Neural progenitor cell (in vitro differentiated cells): ENCODE results near the gene ZNF292. TPM values are rescaled to one million over a fixed set of nuclear protein-coding genes. Genes with fewer than 3 reads are reported as not detected.

Experiments used
- DNase-seq: peaks from one replicate; pipeline ENCODE4 v3.0.0-alpha.2; 2016; ENCODE audit warnings: low spot score
- H2AFZ ChIP-seq: fragments of 200-600 bp; sonication (generic); replicated peaks from 2 replicates; pipeline ENCODE4 v1.6.1; 2016; ENCODE audit warnings: antibody characterized with exemption
- H3F3A ChIP-seq: fragments of 200-600 bp; sonication (generic); 2 replicates; pipeline ENCODE4 v1.6.1; 2016; ENCODE audit warnings: antibody characterized with exemption, low read depth
- H3K27ac ChIP-seq: fragments of 200-600 bp; sonication (generic); 2 replicates; pipeline ENCODE4 v1.5.1; 2016; ENCODE audit warnings: mild to moderate bottlenecking
- H3K27me3 ChIP-seq: fragments of 200-600 bp; sonication (generic); 2 replicates; pipeline ENCODE4 v1.6.1; 2016; ENCODE audit warnings: mild to moderate bottlenecking, moderate library complexity
- H3K36me3 ChIP-seq: fragments of 200-600 bp; sonication (generic); 2 replicates; pipeline ENCODE4 v1.5.1; 2016
- H3K4me1 ChIP-seq: fragments of 200-600 bp; sonication (generic); 2 replicates; pipeline ENCODE4 v1.6.1; 2016; ENCODE audit warnings: mixed run types
- H3K4me2 ChIP-seq: fragments of 200-600 bp; sonication (generic); 2 replicates; pipeline ENCODE4 v1.6.1; 2016
- H3K4me3 ChIP-seq: fragments of 200-600 bp; sonication (generic); 2 replicates; pipeline ENCODE4 v1.5.1; 2016
- H3K79me2 ChIP-seq: fragments of 200-600 bp; sonication (generic); 2 replicates; pipeline ENCODE4 v1.6.1; 2016; ENCODE audit warnings: low read depth
- H3K9ac ChIP-seq: fragments of 200-600 bp; sonication (generic); 2 replicates; pipeline ENCODE4 v1.6.1; 2016
- H3K9me3 ChIP-seq: fragments of 200-600 bp; sonication (generic); 2 replicates; pipeline ENCODE4 v1.5.1; 2016; ENCODE audit warnings: low read depth
- H4K20me1 ChIP-seq: fragments of 200-600 bp; sonication (generic); 2 replicates; pipeline ENCODE4 v1.6.1; 2016; ENCODE audit warnings: low read depth
- H3K27ac Mint-ChIP-seq: 3 replicates; pipeline ENCODE4 v1.8.0; 2021; ENCODE audit warnings: mixed read lengths
- H3K27me3 Mint-ChIP-seq: 2 replicates; pipeline ENCODE4 v1.8.0; 2022; ENCODE audit warnings: low read depth, mild to moderate bottlenecking, inconsistent platforms, moderate library complexity, mixed read lengths; ENCODE audit not compliant: insufficient read depth
- H3K36me3 Mint-ChIP-seq: 3 replicates; pipeline ENCODE4 v1.8.0; 2021; ENCODE audit warnings: mixed read lengths
- H3K4me1 Mint-ChIP-seq: 3 replicates; pipeline ENCODE4 v1.8.0; 2021; ENCODE audit warnings: mixed read lengths
- H3K4me3 Mint-ChIP-seq: 3 replicates; pipeline ENCODE4 v1.8.0; 2021; ENCODE audit warnings: mild to moderate bottlenecking, moderate library complexity, mixed read lengths
- H3K9me3 Mint-ChIP-seq: 3 replicates; pipeline ENCODE4 v1.8.0; 2020; ENCODE audit warnings: mixed read lengths
- EZH2 ChIP-seq: fragments of 200-600 bp; sonication (generic); IDR thresholded peaks from 2 replicates; pipeline ENCODE4 v1.6.1; 2017; ENCODE audit warnings: antibody characterized with exemption, mild to moderate bottlenecking, moderate library complexity
- EZH2phosphoT487 ChIP-seq: fragments of 200-600 bp; sonication (generic); IDR thresholded peaks from 2 replicates; pipeline ENCODE4 v1.6.1; 2017; ENCODE audit warnings: antibody characterized with exemption
- total RNA-seq: library from RNA; depleted of rRNA; stranded (reverse); fragments of >200 nt; gene quantifications from 2 replicates; pipeline ENCODE4 v1.2.3, GENCODE V29; 2015; ENCODE audit warnings: low replicate concordance
- TF ChIP-seq, protein P1 (sequence below): fragments of 200-600 bp; sonication (generic); IDR thresholded peaks from 2 replicates; pipeline ENCODE4 v1.5.1; 2017; ENCODE audit warnings: antibody characterized with exemption, mild to moderate bottlenecking

ZNF292 gene
- total RNA-seq, 1 donor from 2014 or later, result 66.8 TPM

- H3K27ac Mint-ChIP-seq, result no peak overlapping the region
- Histone ChIP-seq H4K20me1 (no peaks in the 10 kb centered on the region), H3F3A (no peaks in the 10 kb centered on the region), H3K79me2 (no peaks in the 10 kb centered on the region), H3K4me1 (no peaks in the 10 kb centered on the region), H2AFZ (peak overlapping the region; percentile 14), H3K36me3 (no peaks in the 10 kb centered on the region), H3K27ac (no peak overlapping the region), H3K4me3 (no peak overlapping the region), H3K9me3 (no peaks in the 10 kb centered on the region), H3K9ac (no peak overlapping the region), H3K4me2 (no peak overlapping the region), H3K27me3 (no peaks in the 10 kb centered on the region)
- no peak for DNase-seq
- H3K9me3 Mint-ChIP-seq, result no peaks in the 10 kb centered on the region
- no peaks in the 10 kb centered on the region for H3K4me1 Mint-ChIP-seq
- TF ChIP-seq, protein P1, sequence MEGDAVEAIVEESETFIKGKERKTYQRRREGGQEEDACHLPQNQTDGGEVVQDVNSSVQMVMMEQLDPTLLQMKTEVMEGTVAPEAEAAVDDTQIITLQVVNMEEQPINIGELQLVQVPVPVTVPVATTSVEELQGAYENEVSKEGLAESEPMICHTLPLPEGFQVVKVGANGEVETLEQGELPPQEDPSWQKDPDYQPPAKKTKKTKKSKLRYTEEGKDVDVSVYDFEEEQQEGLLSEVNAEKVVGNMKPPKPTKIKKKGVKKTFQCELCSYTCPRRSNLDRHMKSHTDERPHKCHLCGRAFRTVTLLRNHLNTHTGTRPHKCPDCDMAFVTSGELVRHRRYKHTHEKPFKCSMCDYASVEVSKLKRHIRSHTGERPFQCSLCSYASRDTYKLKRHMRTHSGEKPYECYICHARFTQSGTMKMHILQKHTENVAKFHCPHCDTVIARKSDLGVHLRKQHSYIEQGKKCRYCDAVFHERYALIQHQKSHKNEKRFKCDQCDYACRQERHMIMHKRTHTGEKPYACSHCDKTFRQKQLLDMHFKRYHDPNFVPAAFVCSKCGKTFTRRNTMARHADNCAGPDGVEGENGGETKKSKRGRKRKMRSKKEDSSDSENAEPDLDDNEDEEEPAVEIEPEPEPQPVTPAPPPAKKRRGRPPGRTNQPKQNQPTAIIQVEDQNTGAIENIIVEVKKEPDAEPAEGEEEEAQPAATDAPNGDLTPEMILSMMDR, result no peak
- no peak for TF ChIP-seq EZH2phosphoT487
- no peak for TF ChIP-seq EZH2
- H3K36me3 Mint-ChIP-seq, result no peaks in the 10 kb centered on the region
- no peak overlapping the region for H3K4me3 Mint-ChIP-seq
- peaks cover 3% of the 10 kb centered on the region for H3K27me3 Mint-ChIP-seq
Measured at GRCh38 chr6:87115402-87116135, 39.8 kb upstream of the ZNF292 start.

GRCh38 chr6:87116922-87117321 lies 38.4 kb upstream of the ZNF292 start:
- Histone ChIP-seq H3K9me3 (no peaks in the 10 kb centered on the region), H3K79me2 (no peaks in the 10 kb centered on the region), H3K27me3 (no peaks in the 10 kb centered on the region), H4K20me1 (no peaks in the 10 kb centered on the region), H3K36me3 (no peaks in the 10 kb centered on the region), H2AFZ (no peak overlapping the region), H3F3A (no peaks in the 10 kb centered on the region), H3K4me3 (no peak overlapping the region), H3K4me2 (no peak overlapping the region), H3K9ac (no peak overlapping the region), H3K4me1 (no peaks in the 10 kb centered on the region), H3K27ac (no peak overlapping the region)
- no peak overlapping the region for H3K4me3 Mint-ChIP-seq
- no peak overlapping the region for H3K27ac Mint-ChIP-seq
- H3K9me3 Mint-ChIP-seq, result no peaks in the 10 kb centered on the region
- H3K4me1 Mint-ChIP-seq, result no peaks in the 10 kb centered on the region
- DNase-seq, result no peak
- TF ChIP-seq EZH2 (no peak), EZH2phosphoT487 (no peak)
- TF ChIP-seq, protein P1, result no peak
- H3K36me3 Mint-ChIP-seq, result no peaks in the 10 kb centered on the region
- peaks cover 3% of the 10 kb centered on the region for H3K27me3 Mint-ChIP-seq

DNA sequence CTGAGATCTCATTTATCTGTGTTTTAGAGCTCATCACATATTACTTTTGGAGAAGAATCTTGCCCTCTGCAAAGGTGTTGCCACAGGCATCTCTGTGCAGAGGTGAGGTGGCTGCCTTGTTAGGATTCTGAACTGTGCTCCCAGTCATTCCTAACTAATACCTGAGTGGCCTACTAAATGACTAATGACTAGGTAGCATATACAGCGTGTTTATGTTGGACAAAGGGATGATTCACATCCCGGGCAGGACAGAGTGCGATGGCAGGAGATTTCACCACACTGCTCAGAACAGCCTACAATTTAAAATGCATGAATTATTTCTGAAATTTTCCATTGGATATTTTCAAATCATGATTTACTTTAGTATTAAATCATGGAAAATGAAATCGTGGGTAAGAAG lies 37.3 kb upstream of the ZNF292 start:
- peaks cover 3% of the 10 kb centered on the region for H3K27me3 Mint-ChIP-seq
- no peaks in the 10 kb centered on the region for H3K36me3 ChIP-seq
- H3K9me3 Mint-ChIP-seq, result peaks cover 4% of the 10 kb centered on the region
- no peaks in the 10 kb centered on the region for H3K4me1 Mint-ChIP-seq
- H3K27ac Mint-ChIP-seq, result no peak overlapping the region
- H3K36me3 Mint-ChIP-seq, result peaks cover 1% of the 10 kb centered on the region
- no peak overlapping the region for H3K4me3 ChIP-seq
- no peak for DNase-seq
- no peak overlapping the region for H3K9ac ChIP-seq
- H4K20me1 ChIP-seq, result no peaks in the 10 kb centered on the region
- H3K79me2 ChIP-seq, result no peaks in the 10 kb centered on the region
- no peaks in the 10 kb centered on the region for H3K4me1 ChIP-seq
- no peaks in the 10 kb centered on the region for H3K27me3 ChIP-seq
- H3K27ac ChIP-seq, result no peak overlapping the region
- no peaks in the 10 kb centered on the region for H3F3A ChIP-seq
- H3K9me3 ChIP-seq, result no peaks in the 10 kb centered on the region
- no peak overlapping the region for H3K4me3 Mint-ChIP-seq
- no peak overlapping the region for H3K4me2 ChIP-seq
- TF ChIP-seq, protein P1, result no peak
- TF ChIP-seq EZH2, result no peak
- TF ChIP-seq EZH2phosphoT487, result no peak
- H2AFZ ChIP-seq, result no peak overlapping the region
